H9 (cell line): ENCODE results near the gene ITK. TPM values are rescaled to one million over a fixed set of nuclear protein-coding genes. Genes with fewer than 3 reads are reported as not detected.

Source experiments
- DNase-seq: peaks from one replicate; pipeline ENCODE4 v3.0.0-alpha.2; 2017
- H2AFZ ChIP-seq: one replicate; pipeline ENCODE4 v1.6.1; 2013; ENCODE audit warnings: mild to moderate bottlenecking, low read length, control low read depth, moderate library complexity
- H2AK5ac ChIP-seq: 2 replicates; pipeline ENCODE4 v1.6.1; 2013; ENCODE audit warnings: low read length, control low read depth, mixed read lengths; ENCODE audit not compliant: insufficient read length
- H2BK120ac ChIP-seq: one replicate; pipeline ENCODE4 v1.6.1; 2013; ENCODE audit warnings: low read depth, mild to moderate bottlenecking, low read length, control low read depth, inconsistent platforms; ENCODE audit not compliant: poor library complexity, severe bottlenecking
- H2BK12ac ChIP-seq: 2 replicates; pipeline ENCODE4 v1.6.1; 2013; ENCODE audit warnings: low read length, control low read depth, mixed read lengths, low read depth; ENCODE audit not compliant: insufficient read length
- H2BK15ac ChIP-seq: 2 replicates; pipeline ENCODE4 v1.6.1; 2013; ENCODE audit warnings: low read depth, low read length, control low read depth
- H2BK20ac ChIP-seq: one replicate; pipeline ENCODE4 v1.6.1; 2013; ENCODE audit warnings: low read depth, mild to moderate bottlenecking, low read length, control low read depth, inconsistent platforms; ENCODE audit not compliant: poor library complexity, severe bottlenecking
- H2BK5ac ChIP-seq: 2 replicates; pipeline ENCODE4 v1.6.1; 2013; ENCODE audit warnings: low read length, control low read depth, mixed read lengths; ENCODE audit not compliant: insufficient read length
- H3K14ac ChIP-seq: 2 replicates; pipeline ENCODE4 v1.6.1; 2013; ENCODE audit warnings: low read length, control low read depth; ENCODE audit not compliant: insufficient read depth
- H3K18ac ChIP-seq: 2 replicates; pipeline ENCODE4 v1.6.1; 2013; ENCODE audit warnings: low read depth, mild to moderate bottlenecking, mixed read lengths, low read length, control low read depth; ENCODE audit not compliant: insufficient read length
- H3K23ac ChIP-seq: 2 replicates; pipeline ENCODE4 v1.6.1; 2013; ENCODE audit warnings: low read length, control low read depth, mixed read lengths, low read depth; ENCODE audit not compliant: insufficient read length
- H3K23me2 ChIP-seq: 2 replicates; pipeline ENCODE4 v1.6.1; 2013; ENCODE audit warnings: low read depth, mild to moderate bottlenecking, mixed read lengths, low read length, control low read depth; ENCODE audit not compliant: insufficient read length, poor library complexity, severe bottlenecking
- H3K27ac ChIP-seq: 2 replicates; pipeline ENCODE4 v1.5.1; 2013; ENCODE audit warnings: low read length, control low read depth, mixed read lengths, low read depth; ENCODE audit not compliant: insufficient read length
- H3K27me3 ChIP-seq: 2 replicates; pipeline ENCODE4 v1.6.1; 2013; ENCODE audit warnings: low read length, control low read depth, inconsistent platforms; ENCODE audit not compliant: insufficient read depth
- H3K4ac ChIP-seq: 2 replicates; pipeline ENCODE4 v1.6.1; 2013; ENCODE audit warnings: low read depth, mild to moderate bottlenecking, control low read depth, inconsistent platforms, low read length, moderate library complexity
- H3K4me1 ChIP-seq: 2 replicates; pipeline ENCODE4 v1.6.1; 2013; ENCODE audit warnings: low read length, control low read depth, inconsistent platforms; ENCODE audit not compliant: insufficient read depth
- H3K4me2 ChIP-seq: 2 replicates; pipeline ENCODE4 v1.6.1; 2013; ENCODE audit warnings: low read length, control low read depth, mixed read lengths; ENCODE audit not compliant: insufficient read length, insufficient read depth
- H3K56ac ChIP-seq: 2 replicates; pipeline ENCODE4 v1.6.1; 2013; ENCODE audit warnings: low read depth, mild to moderate bottlenecking, mixed read lengths, low read length, control low read depth; ENCODE audit not compliant: insufficient read length
- H3K79me1 ChIP-seq: 2 replicates; pipeline ENCODE4 v1.6.1; 2013; ENCODE audit warnings: low read depth, mild to moderate bottlenecking, moderate library complexity, low read length, control low read depth, inconsistent platforms; ENCODE audit not compliant: insufficient read depth, poor library complexity, severe bottlenecking
- H3K79me2 ChIP-seq: 2 replicates; pipeline ENCODE4 v1.6.1; 2013; ENCODE audit warnings: low read length, control low read depth, inconsistent platforms; ENCODE audit not compliant: insufficient read depth
- H3K9ac ChIP-seq: 2 replicates; pipeline ENCODE4 v1.6.1; 2013; ENCODE audit warnings: low read length, control low read depth, mixed read lengths; ENCODE audit not compliant: insufficient read length; ENCODE audit errors: extremely low read depth
- H3K9me3 ChIP-seq: one replicate; pipeline ENCODE4 v1.6.1; 2013; ENCODE audit warnings: low read depth, low read length, inconsistent platforms; ENCODE audit not compliant: control insufficient read depth
- H3T11ph ChIP-seq: one replicate; pipeline ENCODE4 v1.6.1; 2013; ENCODE audit warnings: mild to moderate bottlenecking, low read length, control low read depth, inconsistent platforms
- H4K20me1 ChIP-seq: one replicate; pipeline ENCODE4 v1.6.1; 2013; ENCODE audit not compliant: control insufficient read depth, insufficient read length, insufficient read depth
- H4K5ac ChIP-seq: 2 replicates; pipeline ENCODE4 v1.6.1; 2013; ENCODE audit warnings: low read depth, mild to moderate bottlenecking, mixed read lengths, low read length, control low read depth; ENCODE audit not compliant: insufficient read length
- H4K8ac ChIP-seq: replicated peaks from 2 replicates; pipeline ENCODE4 v1.6.1; 2013; ENCODE audit warnings: low read length, control low read depth, mixed read lengths, low read depth; ENCODE audit not compliant: insufficient read length
- H4K91ac ChIP-seq: 2 replicates; pipeline ENCODE4 v1.6.1; 2013; ENCODE audit warnings: low read depth, mild to moderate bottlenecking, moderate library complexity, mixed read lengths, low read length, control low read depth; ENCODE audit not compliant: insufficient read length
- H3K27ac Mint-ChIP-seq, 3 experiments: 2 replicates in 2 of 3; 3 replicates in 1 of 3; pipeline ENCODE4 v1.8.0; 2020 to 2021; ENCODE audit warnings: mixed read lengths in 3 of 3, mild to moderate bottlenecking in 1 of 3, moderate library complexity in 1 of 3
- H3K27me3 Mint-ChIP-seq: 2 replicates; pipeline ENCODE4 v1.8.0; 2021; ENCODE audit warnings: low read depth, mild to moderate bottlenecking, moderate library complexity, mixed read lengths
- H3K36me3 Mint-ChIP-seq, 3 experiments: 2 replicates in 2 of 3; 3 replicates in 1 of 3; pipeline ENCODE4 v1.8.0; 2020 to 2021; ENCODE audit warnings: low read depth in 3 of 3, mixed read lengths in 3 of 3; ENCODE audit not compliant: insufficient read depth in 1 of 3
- H3K4me1 Mint-ChIP-seq, 2 experiments: 2 replicates each; pipeline ENCODE4 v1.8.0; 2020; ENCODE audit warnings: mixed read lengths in 2 of 2
- H3K4me3 Mint-ChIP-seq, 2 experiments: 2 replicates in 1 of 2; 3 replicates in 1 of 2; pipeline ENCODE4 v1.8.0; 2020 to 2021; ENCODE audit warnings: mild to moderate bottlenecking in 2 of 2, mixed read lengths in 2 of 2, moderate library complexity in 1 of 2
- H3K9me3 Mint-ChIP-seq, 2 experiments: 2 replicates in 1 of 2; 3 replicates in 1 of 2; pipeline ENCODE4 v1.8.0; 2020; ENCODE audit warnings: mild to moderate bottlenecking in 2 of 2, mixed read lengths in 2 of 2, moderate library complexity in 1 of 2
- WGBS: extraction: QIAGEN DNeasy Blood & Tissue Kit; methylation state at CpG from one replicate; pipeline ENCODE4 v1.1.7; 2013; ENCODE audit warnings: missing lambda C conversion rate, low lambda C conversion rate, mixed read lengths; ENCODE audit not compliant: insufficient read length; ENCODE audit errors: extremely low coverage; 5-methylcytosine and 5-hydroxymethylcytosine counted together
- total RNA-seq: library from RNA; stranded (reverse); gene quantifications from 2 replicates; pipeline ENCODE4 v1.2.1, GENCODE V29; 2021
- TF ChIP-seq, protein P1 (sequence below): fragments of 200-600 bp; sonication (generic); conservative IDR thresholded peaks from 3 replicates; pipeline ENCODE4 v1.8.0; 2021; ENCODE audit warnings: antibody characterized with exemption, mild to moderate bottlenecking

ITK gene
- total RNA-seq, 1 experiment from 2014 or later: 0.22 TPM

DNA sequence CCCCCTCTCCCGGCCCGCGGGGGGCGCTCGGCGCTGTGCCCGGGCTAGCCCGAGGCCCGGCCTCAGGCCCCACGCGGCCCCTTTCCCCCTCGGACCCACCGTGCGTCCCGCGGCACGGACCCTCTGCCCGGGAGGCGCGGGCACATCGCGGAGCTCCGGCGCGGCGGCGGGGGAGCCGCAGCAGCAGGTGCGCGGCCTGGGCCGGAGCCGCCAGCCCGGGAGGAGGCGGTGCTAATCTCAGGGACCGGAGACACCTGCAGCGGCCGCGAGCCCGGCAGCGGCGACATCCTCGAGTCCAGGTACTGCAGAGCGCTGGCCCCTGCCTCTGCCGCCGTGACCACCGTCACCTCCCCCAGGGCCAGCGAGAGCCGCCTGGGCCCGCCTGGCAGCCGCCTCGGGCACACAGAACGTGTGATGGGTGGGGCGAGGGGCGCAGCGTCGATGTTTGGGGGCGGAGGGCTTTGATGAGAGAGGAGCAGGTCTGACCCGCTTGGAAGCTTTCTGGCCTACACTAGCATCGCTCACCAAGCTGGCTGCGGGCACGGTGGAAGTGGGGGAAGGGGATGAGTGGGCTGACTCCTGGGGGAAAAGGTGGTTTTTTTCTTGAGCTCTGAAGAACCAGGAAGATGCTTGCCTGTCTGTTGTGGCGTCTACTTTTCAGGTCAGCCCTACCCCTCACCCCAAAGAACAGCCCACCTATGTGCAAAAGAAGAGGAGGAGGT lies 85.8 kb downstream of the ITK start:
- H2BK120ac ChIP-seq: no peak overlapping the region
- no peak overlapping the region for H2AK5ac ChIP-seq
- no peak overlapping the region for H4K5ac ChIP-seq
- no peak overlapping the region for H2BK5ac ChIP-seq
- H3K23ac ChIP-seq: no peak overlapping the region
- no peak overlapping the region for H2AFZ ChIP-seq
- Mint-ChIP-seq H3K9me3 (no peaks in the 10 kb centered on the region), H3K27ac (peak overlapping the region in 1 of 3 experiments; percentile 57; a peak in 1 of 7 replicates), H3K36me3 (peaks cover 0 to 2% (median 0%) of the 10 kb centered on the region in 3 experiments; a peak in 2 of 7 replicates), H3K4me1 (peaks cover 39 to 41% of the 10 kb centered on the region in 2 experiments), H3K27me3 (peaks cover 9% of the 10 kb centered on the region), H3K4me3 (peak overlapping the region; percentile 75 to 83)
- TF ChIP-seq, protein P1, sequence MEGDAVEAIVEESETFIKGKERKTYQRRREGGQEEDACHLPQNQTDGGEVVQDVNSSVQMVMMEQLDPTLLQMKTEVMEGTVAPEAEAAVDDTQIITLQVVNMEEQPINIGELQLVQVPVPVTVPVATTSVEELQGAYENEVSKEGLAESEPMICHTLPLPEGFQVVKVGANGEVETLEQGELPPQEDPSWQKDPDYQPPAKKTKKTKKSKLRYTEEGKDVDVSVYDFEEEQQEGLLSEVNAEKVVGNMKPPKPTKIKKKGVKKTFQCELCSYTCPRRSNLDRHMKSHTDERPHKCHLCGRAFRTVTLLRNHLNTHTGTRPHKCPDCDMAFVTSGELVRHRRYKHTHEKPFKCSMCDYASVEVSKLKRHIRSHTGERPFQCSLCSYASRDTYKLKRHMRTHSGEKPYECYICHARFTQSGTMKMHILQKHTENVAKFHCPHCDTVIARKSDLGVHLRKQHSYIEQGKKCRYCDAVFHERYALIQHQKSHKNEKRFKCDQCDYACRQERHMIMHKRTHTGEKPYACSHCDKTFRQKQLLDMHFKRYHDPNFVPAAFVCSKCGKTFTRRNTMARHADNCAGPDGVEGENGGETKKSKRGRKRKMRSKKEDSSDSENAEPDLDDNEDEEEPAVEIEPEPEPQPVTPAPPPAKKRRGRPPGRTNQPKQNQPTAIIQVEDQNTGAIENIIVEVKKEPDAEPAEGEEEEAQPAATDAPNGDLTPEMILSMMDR: no peak
- no peaks in the 10 kb centered on the region for H3K23me2 ChIP-seq
- no peak overlapping the region for H3K4ac ChIP-seq
- peaks cover 7% of the 10 kb centered on the region for H4K20me1 ChIP-seq
- peak; percentile 61 for DNase-seq
- H3K4me1 ChIP-seq: peaks cover 10% of the 10 kb centered on the region; the same call in 1 of the 2 replicates
- H3T11ph ChIP-seq: no peak overlapping the region
- no peak overlapping the region for H2BK20ac ChIP-seq
- peaks cover 14% of the 10 kb centered on the region; the same call in 1 of the 2 replicates for H3K79me2 ChIP-seq
- H3K4me2 ChIP-seq: peak overlapping the region; percentile 44
- no peaks in the 10 kb centered on the region for H3K9me3 ChIP-seq
- H3K56ac ChIP-seq: no peak overlapping the region
- no peak overlapping the region for H4K91ac ChIP-seq
- peak overlapping the region; percentile 7 for H3K9ac ChIP-seq
- no peak overlapping the region for H3K27ac ChIP-seq
- no peak overlapping the region; the same call in 1 of the 2 replicates for H2BK15ac ChIP-seq
- H2BK12ac ChIP-seq: no peak overlapping the region
- peak overlapping the region; percentile 34; the same call in 1 of the 2 replicates for H3K14ac ChIP-seq
- WGBS: no CpG with 5 or more reads among the region's 62 CpGs
- H3K79me1 ChIP-seq: peaks cover 3% of the 10 kb centered on the region
- no peak overlapping the region for H4K8ac ChIP-seq
- peak overlapping the region; percentile 27 for H3K18ac ChIP-seq
- H3K27me3 ChIP-seq: no peaks in the 10 kb centered on the region
